OCI-LY1 (cell line): Measurements from ENCODE around the gene P4HA1.

Experiments used
- CTCF ChIP-seq: fragments of 200-600 bp; sonication (generic), shearing (Covaris generic); IDR thresholded peaks from 2 replicates; pipeline ENCODE4 v1.5.1; 2017; ENCODE audit warnings: mild to moderate bottlenecking, antibody characterized with exemption, low read length, moderate library complexity, mixed read lengths
- EZH2 ChIP-seq: fragments of 200-600 bp; sonication (generic), shearing (Covaris generic); IDR thresholded peaks from 2 replicates; pipeline ENCODE4 v1.8.0; 2017; ENCODE audit warnings: borderline replicate concordance, mixed run types, mild to moderate bottlenecking, antibody characterized with exemption, low read length, moderate library complexity, mixed read lengths

- TF ChIP-seq CTCF = no peak
- no peak for TF ChIP-seq EZH2
Observed at GRCh38 chr10:73019100-73019499, 77.6 kb downstream of the P4HA1 start.
